GM12878 (cell line): ENCODE results near the gene SNED1. TPM values are rescaled to one million over a fixed set of nuclear protein-coding genes. Genes with fewer than 3 reads are reported as not detected.

Experiments
- ATAC-seq: fragments of 200-7000 bp; cut with Tn5 transposase; 3 replicates; pipeline ENCODE4 v1.9.1; 2020; ENCODE audit warnings: mild to moderate bottlenecking, moderate library complexity
- BruUV-seq: library from RNA; stranded (reverse); fragments of 400-500 nt; replicated peaks from 2 replicates; lab custom pipeline; 2021; lab: Mats Ljungman, UMichigan
- CTCF ChIA-PET: fragments of 300-600 bp; sonication (Branson Sonifier 250); formaldehyde crosslinking; extraction: SDS; loops from one replicate; lab custom pipeline; 2021; ENCODE audit warnings: inconsistent platforms; lab: Yijun Ruan, JAX
- POLR2A ChIA-PET: fragments of 350-600 bp; formaldehyde crosslinking; extraction: SDS; loops from one replicate; lab custom pipeline; 2021; ENCODE audit warnings: inconsistent platforms; lab: Charles Lee
- RAD21 ChIA-PET: fragments of 300-600 bp; sonication (Branson Sonifier 250); formaldehyde crosslinking; loops from one replicate; lab custom pipeline; 2023; ENCODE audit warnings: antibody characterized with exemption; ENCODE audit not compliant: unreplicated experiment; lab: Charles Lee
- SMC1A ChIA-PET: fragments of 300-600 bp; sonication (Branson Sonifier 250); formaldehyde crosslinking; loops from one replicate; lab custom pipeline; 2023; ENCODE audit not compliant: unreplicated experiment, uncharacterized antibody; lab: Charles Lee
- DNase-seq: peaks from one replicate; pipeline ENCODE4 v3.0.0-alpha.2; 2011; ENCODE audit warnings: low read depth, low spot score
- FAIRE-seq: peaks from 3 replicates; lab custom pipeline; 2011; peaks lifted over from hg19 to GRCh38; lab: Jason Lieb, UNC
- H2AFZ ChIP-seq: 2 replicates; pipeline ENCODE4 v1.6.0; 2011; ENCODE audit warnings: low read depth, low read length, control low read depth; ENCODE audit not compliant: control insufficient read depth
- H3K27ac ChIP-seq: 2 replicates; pipeline ENCODE4 v1.5.1; 2011; ENCODE audit warnings: control low read depth; ENCODE audit not compliant: control insufficient read depth, insufficient read depth
- H3K27me3 ChIP-seq, 2 experiments: replicated peaks in 1 of 2; 2 replicates each; pipeline versions ENCODE4 v1.6.0 to v1.6.1; 2011; ENCODE audit warnings: low read length in 1 of 2; ENCODE audit not compliant: control insufficient read depth in 2 of 2, insufficient read depth in 2 of 2
- H3K36me3 ChIP-seq, 2 experiments: 2 replicates each; pipeline ENCODE4 v1.5.1; 2011; ENCODE audit warnings: low read length in 1 of 2; ENCODE audit not compliant: control insufficient read depth in 2 of 2, insufficient read depth in 2 of 2
- H3K4me1 ChIP-seq: 2 replicates; pipeline ENCODE4 v1.6.1; 2011; ENCODE audit warnings: mild to moderate bottlenecking, low read length, moderate library complexity, mixed read lengths; ENCODE audit not compliant: control insufficient read depth, insufficient read depth
- H3K4me2 ChIP-seq: 2 replicates; pipeline ENCODE4 v1.6.0; 2011; ENCODE audit warnings: control low read depth; ENCODE audit not compliant: control insufficient read depth, insufficient read depth
- H3K4me3 ChIP-seq: fragments of 200-600 bp; sonication (generic); 2 replicates; pipeline ENCODE4 v1.5.1; 2016
- H3K79me2 ChIP-seq: 2 replicates; pipeline ENCODE4 v1.6.0; 2011; ENCODE audit warnings: low read length; ENCODE audit not compliant: control insufficient read depth, insufficient read depth
- H3K9ac ChIP-seq: 2 replicates; pipeline ENCODE4 v1.8.0; 2011; ENCODE audit warnings: low read length, control low read depth, mixed read lengths; ENCODE audit not compliant: control insufficient read depth, insufficient read depth
- H3K9me3 ChIP-seq: replicated peaks from 3 replicates; pipeline ENCODE4 v1.5.1; 2011; ENCODE audit warnings: mild to moderate bottlenecking, low read length; ENCODE audit not compliant: control insufficient read depth, insufficient read depth
- H4K20me1 ChIP-seq: 2 replicates; pipeline ENCODE4 v1.6.0; 2011; ENCODE audit not compliant: control insufficient read depth, insufficient read depth
- FOXK2 ChIP-seq: fragments of 450-650 bp; IDR thresholded peaks from 2 replicates; pipeline ENCODE4 v1.6.1; 2017; ENCODE audit warnings: mild to moderate bottlenecking, moderate library complexity
- GATAD2B ChIP-seq: fragments of 450-650 bp; conservative IDR thresholded peaks from 2 replicates; pipeline ENCODE4 v1.6.1; 2017; ENCODE audit warnings: low read depth, mild to moderate bottlenecking, moderate library complexity
- PML ChIP-seq: IDR thresholded peaks from 2 replicates; pipeline ENCODE4 v1.6.1; 2012; ENCODE audit warnings: low read length, inconsistent platforms
- SREBF2 ChIP-seq: IDR thresholded peaks from 2 replicates; pipeline ENCODE4 v1.6.1; 2012; ENCODE audit warnings: mild to moderate bottlenecking, low read length
- SRF ChIP-seq, 2 experiments: IDR thresholded peaks; 2 replicates each; pipeline ENCODE4 v1.6.1; 2011; ENCODE audit warnings: low read depth in 2 of 2, low read length in 2 of 2, mild to moderate bottlenecking in 1 of 2, moderate library complexity in 1 of 2
- ZNF207 ChIP-seq: fragments of 450-650 bp; IDR thresholded peaks from 2 replicates; pipeline ENCODE4 v1.6.1; 2014; ENCODE audit warnings: antibody characterized with exemption, mild to moderate bottlenecking, borderline replicate concordance
- ZNF384 ChIP-seq: IDR thresholded peaks from 2 replicates; pipeline ENCODE4 v1.6.1; 2012; ENCODE audit warnings: low read depth, mild to moderate bottlenecking, low read length, improper control_type of control experiment, borderline replicate concordance
- WGBS: methylation state at CpG from one replicate; pipeline ENCODE4 v1.1.6; 2016; ENCODE audit warnings: low lambda C conversion rate; ENCODE audit not compliant: insufficient replicate concordance, insufficient coverage; ENCODE audit errors: missing lambda C conversion rate; 5-methylcytosine and 5-hydroxymethylcytosine counted together
- in situ Hi-C: fragments of 300-500 bp; cut with MboI; formaldehyde crosslinking; loops from 9 replicates; pipeline ENCODE4 v1.14.3; 2018; ENCODE audit warnings: mixed read lengths
- intact Hi-C: fragments of 100-400 bp; cut with micrococcal nuclease; formaldehyde crosslinking; loops from one replicate; pipeline ENCODE4 v1.14.2; 2022; ENCODE audit not compliant: unreplicated experiment
- polyA plus RNA-seq, 11 experiments: library from polyadenylated mRNA; depleted of rRNA in 4 of 11; unstranded in 6 of 11; stranded (reverse) in 5 of 11; fragments of >200 nt; fragmentation: Nextera tagmentation in 4 of 11; fragmentation: Illumina TruSeq in 1 of 11; extraction: Ambion mirVana in 4 of 11; extraction: Trizol in 1 of 11; gene quantifications; 1 replicate in 1 of 11; 2 replicates in 10 of 11; pipeline versions ENCODE4 v1.2.1 to v1.2.3, GENCODE V29; 2011 to 2016; ENCODE audit warnings: inconsistent platforms in 2 of 11, missing spikeins in 2 of 11, low read depth in 1 of 11
- total RNA-seq, 4 experiments: library from RNA; depleted of rRNA in 3 of 4; stranded (reverse); fragments of >200 nt in 3 of 4; fragmentation: Illumina TruSeq in 1 of 4; extraction: Trizol in 1 of 4; gene quantifications; 2 replicates each; pipeline versions ENCODE4 v1.2.1 to v1.2.3, GENCODE V29; 2013 to 2021
- TF ChIP-seq, protein P1 (sequence below): IDR thresholded peaks from 2 replicates; pipeline ENCODE4 v1.6.1; 2012; ENCODE audit warnings: mild to moderate bottlenecking, low read depth, low read length
- TF ChIP-seq, protein P2 (sequence below): fragments of 450-650 bp; IDR thresholded peaks from 2 replicates; pipeline ENCODE4 v1.6.1; 2014; ENCODE audit warnings: mild to moderate bottlenecking
- TF ChIP-seq, protein P3 (sequence below): fragments of 450-650 bp; IDR thresholded peaks from 2 replicates; pipeline ENCODE4 v1.6.1; 2017; ENCODE audit warnings: mild to moderate bottlenecking

Gene SNED1
- total and polyA plus RNA-seq, 10 of the 15 experiments (the other 5 are each of a cell fraction or from before 2014, with no cell fraction given): 0.05 to 8.4 (median 3.0) TPM

GRCh38 chr2:241066893-241067341, 68.5 kb downstream of the SNED1 start:
- no peak for DNase-seq
- no peaks in the 10 kb centered on the region; a peak in 1 of 4 replicates for H3K27me3 ChIP-seq
- no peak overlapping the region for H3K9ac ChIP-seq
- H3K79me2 ChIP-seq: no peaks in the 10 kb centered on the region
- 66% methylated on average over 15 of the region's 15 CpGs for WGBS
- ChIA-PET POLR2A (no interaction called here), SMC1A (no interaction called here), CTCF (no interaction called here), RAD21 (no interaction called here)
- H3K4me1 ChIP-seq: no peaks in the 10 kb centered on the region
- no peaks in the 10 kb centered on the region for H3K9me3 ChIP-seq
- FAIRE-seq: no peak
- no peaks in the 10 kb centered on the region for H4K20me1 ChIP-seq
- H3K4me2 ChIP-seq: no peak overlapping the region
- TF ChIP-seq, protein P1, sequence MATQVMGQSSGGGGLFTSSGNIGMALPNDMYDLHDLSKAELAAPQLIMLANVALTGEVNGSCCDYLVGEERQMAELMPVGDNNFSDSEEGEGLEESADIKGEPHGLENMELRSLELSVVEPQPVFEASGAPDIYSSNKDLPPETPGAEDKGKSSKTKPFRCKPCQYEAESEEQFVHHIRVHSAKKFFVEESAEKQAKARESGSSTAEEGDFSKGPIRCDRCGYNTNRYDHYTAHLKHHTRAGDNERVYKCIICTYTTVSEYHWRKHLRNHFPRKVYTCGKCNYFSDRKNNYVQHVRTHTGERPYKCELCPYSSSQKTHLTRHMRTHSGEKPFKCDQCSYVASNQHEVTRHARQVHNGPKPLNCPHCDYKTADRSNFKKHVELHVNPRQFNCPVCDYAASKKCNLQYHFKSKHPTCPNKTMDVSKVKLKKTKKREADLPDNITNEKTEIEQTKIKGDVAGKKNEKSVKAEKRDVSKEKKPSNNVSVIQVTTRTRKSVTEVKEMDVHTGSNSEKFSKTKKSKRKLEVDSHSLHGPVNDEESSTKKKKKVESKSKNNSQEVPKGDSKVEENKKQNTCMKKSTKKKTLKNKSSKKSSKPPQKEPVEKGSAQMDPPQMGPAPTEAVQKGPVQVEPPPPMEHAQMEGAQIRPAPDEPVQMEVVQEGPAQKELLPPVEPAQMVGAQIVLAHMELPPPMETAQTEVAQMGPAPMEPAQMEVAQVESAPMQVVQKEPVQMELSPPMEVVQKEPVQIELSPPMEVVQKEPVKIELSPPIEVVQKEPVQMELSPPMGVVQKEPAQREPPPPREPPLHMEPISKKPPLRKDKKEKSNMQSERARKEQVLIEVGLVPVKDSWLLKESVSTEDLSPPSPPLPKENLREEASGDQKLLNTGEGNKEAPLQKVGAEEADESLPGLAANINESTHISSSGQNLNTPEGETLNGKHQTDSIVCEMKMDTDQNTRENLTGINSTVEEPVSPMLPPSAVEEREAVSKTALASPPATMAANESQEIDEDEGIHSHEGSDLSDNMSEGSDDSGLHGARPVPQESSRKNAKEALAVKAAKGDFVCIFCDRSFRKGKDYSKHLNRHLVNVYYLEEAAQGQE: peak; percentile 76
- TF ChIP-seq SREBF2: no peak
- H3K36me3 ChIP-seq: no peaks in the 10 kb centered on the region
- no TSS peak for BruUV-seq
- intact Hi-C loops (no loop called here), in situ Hi-C loops (no loop called here)
- H3K27ac ChIP-seq: no peak overlapping the region
- no peak for ATAC-seq
- H3K4me3 ChIP-seq: no peak overlapping the region
- H2AFZ ChIP-seq: no peak overlapping the region

GRCh38 chr2:241067501-241068135, 69.2 kb downstream of the SNED1 start:
- intact Hi-C loops (no loop called here), in situ Hi-C loops (no loop called here)
- no peak for DNase-seq
- no TSS peak for BruUV-seq
- no peak overlapping the region for H3K9ac ChIP-seq
- no peak overlapping the region for H2AFZ ChIP-seq
- no peaks in the 10 kb centered on the region for H3K9me3 ChIP-seq
- ChIA-PET CTCF (no interaction called here), SMC1A (no interaction called here), POLR2A (no interaction called here), RAD21 (no interaction called here)
- no peaks in the 10 kb centered on the region for H3K36me3 ChIP-seq
- 70% methylated on average over 21 of the region's 21 CpGs for WGBS
- no peak overlapping the region for H3K27ac ChIP-seq
- H3K79me2 ChIP-seq: no peaks in the 10 kb centered on the region
- no peaks in the 10 kb centered on the region for H3K4me1 ChIP-seq
- FAIRE-seq: no peak
- no peaks in the 10 kb centered on the region for H4K20me1 ChIP-seq
- no peak overlapping the region for H3K4me3 ChIP-seq
- H3K27me3 ChIP-seq: no peaks in the 10 kb centered on the region; a peak in 1 of 4 replicates
- no peak overlapping the region for H3K4me2 ChIP-seq
- ATAC-seq: no peak
- TF ChIP-seq ZNF207: no peak
- TF ChIP-seq, protein P2, sequence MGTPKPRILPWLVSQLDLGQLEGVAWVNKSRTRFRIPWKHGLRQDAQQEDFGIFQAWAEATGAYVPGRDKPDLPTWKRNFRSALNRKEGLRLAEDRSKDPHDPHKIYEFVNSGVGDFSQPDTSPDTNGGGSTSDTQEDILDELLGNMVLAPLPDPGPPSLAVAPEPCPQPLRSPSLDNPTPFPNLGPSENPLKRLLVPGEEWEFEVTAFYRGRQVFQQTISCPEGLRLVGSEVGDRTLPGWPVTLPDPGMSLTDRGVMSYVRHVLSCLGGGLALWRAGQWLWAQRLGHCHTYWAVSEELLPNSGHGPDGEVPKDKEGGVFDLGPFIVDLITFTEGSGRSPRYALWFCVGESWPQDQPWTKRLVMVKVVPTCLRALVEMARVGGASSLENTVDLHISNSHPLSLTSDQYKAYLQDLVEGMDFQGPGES: no peak
- no peak for TF ChIP-seq GATAD2B
- TF ChIP-seq, protein P3, sequence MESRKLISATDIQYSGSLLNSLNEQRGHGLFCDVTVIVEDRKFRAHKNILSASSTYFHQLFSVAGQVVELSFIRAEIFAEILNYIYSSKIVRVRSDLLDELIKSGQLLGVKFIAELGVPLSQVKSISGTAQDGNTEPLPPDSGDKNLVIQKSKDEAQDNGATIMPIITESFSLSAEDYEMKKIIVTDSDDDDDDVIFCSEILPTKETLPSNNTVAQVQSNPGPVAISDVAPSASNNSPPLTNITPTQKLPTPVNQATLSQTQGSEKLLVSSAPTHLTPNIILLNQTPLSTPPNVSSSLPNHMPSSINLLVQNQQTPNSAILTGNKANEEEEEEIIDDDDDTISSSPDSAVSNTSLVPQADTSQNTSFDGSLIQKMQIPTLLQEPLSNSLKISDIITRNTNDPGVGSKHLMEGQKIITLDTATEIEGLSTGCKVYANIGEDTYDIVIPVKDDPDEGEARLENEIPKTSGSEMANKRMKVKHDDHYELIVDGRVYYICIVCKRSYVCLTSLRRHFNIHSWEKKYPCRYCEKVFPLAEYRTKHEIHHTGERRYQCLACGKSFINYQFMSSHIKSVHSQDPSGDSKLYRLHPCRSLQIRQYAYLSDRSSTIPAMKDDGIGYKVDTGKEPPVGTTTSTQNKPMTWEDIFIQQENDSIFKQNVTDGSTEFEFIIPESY: no peak
- no peak for TF ChIP-seq FOXK2
- no peak for TF ChIP-seq SRF (IDR thresholded peaks at IDR 0.05; ENCODE audit: low read depth in 2 of 2, low read length in 2 of 2)
- no peak for TF ChIP-seq PML
- no peak for TF ChIP-seq ZNF384
